GM12864 (cell line): ENCODE results near the gene BZW1.
A peak's percentile ranks its signal among the peaks of the same experiment; 100 is the strongest.

Experiments used
- DNase-seq: peaks from one replicate; pipeline ENCODE4 v3.0.0-alpha.2; 2011; ENCODE audit warnings: low read depth
- H3K4me3 ChIP-seq: 2 replicates; pipeline ENCODE4 v1.5.1; 2011; ENCODE audit warnings: mild to moderate bottlenecking, low read depth, low read length, control low read depth
- TF ChIP-seq, protein P1 (sequence below): IDR thresholded peaks from 2 replicates; pipeline ENCODE4 v1.5.1; 2011; ENCODE audit warnings: low read depth, mild to moderate bottlenecking, moderate library complexity, low read length, control low read depth, inconsistent platforms; ENCODE audit errors: missing control alignments

The BZW1 gene

DNA sequence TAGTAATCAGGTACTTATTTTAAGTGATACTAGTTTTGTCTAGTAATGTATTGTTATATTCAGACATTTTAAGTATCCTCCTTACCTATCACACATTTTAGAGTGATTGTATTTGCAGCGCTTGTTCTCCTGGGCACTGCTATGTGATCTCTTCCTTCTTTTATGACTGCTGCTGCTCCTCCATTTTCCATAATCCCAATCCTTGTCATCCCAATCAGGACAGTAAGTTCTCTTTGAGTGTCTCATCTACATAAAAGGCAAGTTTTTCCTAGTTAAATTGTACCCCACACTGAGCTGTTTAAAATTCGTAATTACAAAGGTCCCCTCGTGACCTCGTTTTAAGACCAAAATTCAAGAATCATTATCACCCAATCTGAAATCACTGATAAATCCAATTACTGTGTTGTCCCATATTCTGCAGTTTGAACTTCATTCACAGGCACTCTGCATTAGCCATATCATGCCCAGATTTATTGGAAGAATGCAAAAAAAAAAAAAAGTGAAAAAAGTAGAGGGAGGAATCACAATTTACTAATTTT lies 50.0 kb downstream of the BZW1 start:
- H3K4me3 ChIP-seq = peak overlapping the region; percentile 72
- DNase-seq = no peak
- TF ChIP-seq, protein P1, sequence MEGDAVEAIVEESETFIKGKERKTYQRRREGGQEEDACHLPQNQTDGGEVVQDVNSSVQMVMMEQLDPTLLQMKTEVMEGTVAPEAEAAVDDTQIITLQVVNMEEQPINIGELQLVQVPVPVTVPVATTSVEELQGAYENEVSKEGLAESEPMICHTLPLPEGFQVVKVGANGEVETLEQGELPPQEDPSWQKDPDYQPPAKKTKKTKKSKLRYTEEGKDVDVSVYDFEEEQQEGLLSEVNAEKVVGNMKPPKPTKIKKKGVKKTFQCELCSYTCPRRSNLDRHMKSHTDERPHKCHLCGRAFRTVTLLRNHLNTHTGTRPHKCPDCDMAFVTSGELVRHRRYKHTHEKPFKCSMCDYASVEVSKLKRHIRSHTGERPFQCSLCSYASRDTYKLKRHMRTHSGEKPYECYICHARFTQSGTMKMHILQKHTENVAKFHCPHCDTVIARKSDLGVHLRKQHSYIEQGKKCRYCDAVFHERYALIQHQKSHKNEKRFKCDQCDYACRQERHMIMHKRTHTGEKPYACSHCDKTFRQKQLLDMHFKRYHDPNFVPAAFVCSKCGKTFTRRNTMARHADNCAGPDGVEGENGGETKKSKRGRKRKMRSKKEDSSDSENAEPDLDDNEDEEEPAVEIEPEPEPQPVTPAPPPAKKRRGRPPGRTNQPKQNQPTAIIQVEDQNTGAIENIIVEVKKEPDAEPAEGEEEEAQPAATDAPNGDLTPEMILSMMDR = no peak

DNA sequence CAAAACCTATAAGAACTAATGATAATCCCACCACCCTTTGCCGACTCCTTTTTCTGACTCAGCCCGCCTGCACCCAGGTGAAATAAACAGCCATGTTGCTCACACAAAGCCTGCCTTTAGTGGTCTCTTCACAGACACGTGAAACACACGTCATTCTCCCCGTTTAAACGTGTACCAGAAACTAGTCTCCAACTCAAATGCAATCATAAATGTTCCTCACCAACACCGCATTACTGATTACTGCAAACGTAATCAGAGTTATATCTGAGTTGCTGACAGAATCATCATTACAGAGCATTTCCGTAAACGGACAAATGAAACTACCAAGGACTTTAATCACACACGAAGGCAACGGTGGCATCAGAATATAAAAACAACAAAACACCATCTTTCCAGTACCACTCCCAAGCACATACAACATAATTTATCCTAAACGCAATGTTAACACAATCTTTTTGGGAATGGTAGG lies 50.9 kb downstream of the BZW1 start:
- peak overlapping the region; percentile 72 for H3K4me3 ChIP-seq
- TF ChIP-seq, protein P1 = no peak
- peak; percentile 26 for DNase-seq

DNA sequence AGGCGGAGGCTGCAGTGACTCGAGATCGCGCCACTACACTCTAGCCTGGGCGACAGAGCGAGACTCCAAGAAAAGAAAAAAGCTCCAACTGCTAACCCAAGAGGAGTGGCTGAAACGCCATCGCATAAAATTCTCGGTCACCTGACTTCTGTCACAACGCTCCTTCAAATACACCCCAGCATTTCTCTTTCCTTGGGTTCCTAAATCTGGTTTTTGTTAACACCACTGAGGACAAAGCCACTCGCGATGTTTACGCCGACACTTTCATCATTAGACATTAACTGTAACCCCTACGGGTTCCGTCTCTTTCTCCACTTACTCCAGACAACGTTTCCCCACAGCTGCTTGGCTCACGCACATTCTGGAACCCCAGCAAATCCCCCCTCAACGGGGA lies 52.1 kb downstream of the BZW1 start:
- TF ChIP-seq, protein P1 = no peak
- DNase-seq = no peak
- peak overlapping the region; percentile 72 for H3K4me3 ChIP-seq

DNA sequence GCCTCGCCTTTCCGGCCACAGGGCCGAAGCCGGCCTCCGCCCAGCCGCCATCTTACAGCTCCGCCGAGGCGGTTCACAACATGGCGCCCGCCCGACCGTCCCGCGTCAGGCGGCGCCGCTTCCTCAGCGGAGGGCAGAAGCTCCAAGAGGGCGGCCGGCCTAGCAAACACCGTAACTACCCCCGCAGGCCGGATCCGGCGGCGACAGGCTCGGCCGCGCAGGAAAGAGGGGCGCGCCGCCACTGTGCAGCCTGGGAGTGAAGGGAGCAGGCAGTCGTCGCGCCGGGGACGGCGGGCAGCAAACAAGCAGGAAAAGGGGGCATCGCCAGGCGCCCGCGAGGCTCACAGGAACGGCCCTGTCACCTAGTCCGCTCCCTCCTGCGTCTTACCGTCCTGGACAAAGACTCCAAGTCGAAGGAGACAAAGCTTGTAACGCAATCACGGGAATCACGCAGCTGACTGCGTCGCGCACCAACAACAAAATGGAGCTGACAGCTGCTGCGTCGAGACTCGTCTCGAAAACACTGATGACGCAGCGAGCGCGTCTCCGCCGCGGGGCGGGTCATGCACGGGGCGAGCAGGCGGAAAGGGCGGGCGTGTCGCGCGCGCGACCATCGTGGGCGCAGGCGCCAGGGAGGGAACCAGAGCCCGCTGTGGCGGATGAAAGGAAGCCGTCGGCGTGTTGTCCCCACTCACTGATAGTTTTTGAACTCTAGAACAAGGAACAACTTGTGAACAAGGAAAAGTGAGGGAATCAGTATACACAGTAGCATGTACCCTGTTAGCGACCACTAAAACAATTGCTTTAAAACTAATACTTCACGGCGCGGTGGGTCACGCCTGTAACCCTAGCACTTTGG lies 52.7 kb downstream of the BZW1 start, which contains the start of gene CLK1:
TSS of gene CLK1 (minus strand) at position 483 of the 859 bp plus-strand sequence. CDS start 2,796 bp downstream, outside the sequence.
- H3K4me3 ChIP-seq = peak within 1 kb of the TSS; percentile 72
- TF ChIP-seq, protein P1 = no peak
- DNase-seq = peak; percentile 79

DNA sequence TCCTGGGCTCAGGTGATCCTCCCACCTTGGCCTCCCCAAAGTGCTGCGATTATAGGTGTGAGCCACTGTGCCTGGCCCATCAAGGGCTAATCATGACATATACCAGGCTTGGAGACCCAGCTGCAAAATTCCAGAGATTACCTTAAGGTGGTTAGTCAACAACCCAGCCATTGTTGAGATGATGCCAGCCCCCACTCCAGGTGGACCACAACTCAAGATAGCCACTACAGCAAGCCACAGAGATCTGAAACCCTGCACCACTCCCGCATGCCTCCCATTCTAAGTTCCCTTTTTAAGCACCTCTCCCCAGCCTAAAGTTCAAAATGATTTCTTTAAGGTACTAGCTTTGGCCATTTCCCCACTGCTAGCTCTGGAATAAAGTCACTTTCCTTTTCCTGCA lies 57.3 kb downstream of the BZW1 start:
- TF ChIP-seq, protein P1 = no peak
- no peak for DNase-seq
- no peak overlapping the region for H3K4me3 ChIP-seq

- H3K4me3 ChIP-seq = no peak overlapping the region
- no peak for DNase-seq
- TF ChIP-seq, protein P1 = no peak
Observed at GRCh38 chr2:200871151-200871550, 59.4 kb downstream of the BZW1 start.
